Right cardiac atrium (tissue), 5 donors: ENCODE results near the gene ELMOD2. TPM values are rescaled to one million over a fixed set of nuclear protein-coding genes. Genes with fewer than 3 reads are reported as not detected.
"Not testable (repeated sequence)": the region's sequence is repeated elsewhere in the genome, so short reads cannot be mapped to it uniquely, and the experiment has no call there.

ENCODE experiments used
- ATAC-seq, 2 donors: fragments of 200-7000 bp; cut with Tn5 transposase; one replicate each; pipeline versions ENCODE4 v1.8.0 to v1.9.1; 2020; ENCODE audit warnings: moderate library complexity in 2 of 2, mild to moderate bottlenecking in 1 of 2
- DNase-seq, 3 donors: peaks; one replicate each; pipeline ENCODE4 v3.0.0-alpha.2; 2020
- H3K27ac ChIP-seq: one replicate; pipeline ENCODE4 v1.5.1; 2013; ENCODE audit warnings: mild to moderate bottlenecking, low read length, control low read depth, moderate library complexity
- H3K27me3 ChIP-seq: one replicate; pipeline ENCODE4 v1.6.1; 2013; ENCODE audit not compliant: control insufficient read depth, insufficient read depth
- H3K4me1 ChIP-seq: one replicate; pipeline ENCODE4 v1.6.1; 2013; ENCODE audit warnings: low read length; ENCODE audit not compliant: control insufficient read depth, insufficient read depth
- H3K4me3 ChIP-seq: one replicate; pipeline ENCODE4 v1.5.1; 2013; ENCODE audit warnings: low read length, control low read depth
- H3K9me3 ChIP-seq: one replicate; pipeline ENCODE4 v1.6.1; 2013; ENCODE audit warnings: low read length; ENCODE audit not compliant: control insufficient read depth
- WGBS: extraction: QIAGEN DNeasy Blood & Tissue Kit; methylation state at CpG from one replicate; pipeline ENCODE4 v1.1.7; 2013; 5-methylcytosine and 5-hydroxymethylcytosine counted together
- intact Hi-C, 4 donors: fragments of 100-400 bp; cut with DNase I; formaldehyde crosslinking; loops; one replicate each; pipeline versions ENCODE4 v1.11.0 to v1.14.0; 2022 to 2023
- long read RNA-seq, 4 donors: library from polyadenylated mRNA; unstranded; transcript quantifications; one replicate each; pipeline ENCODE4 v2.0.0, GENCODE V29; 2020 to 2021
- polyA plus RNA-seq: library from polyadenylated mRNA; stranded (reverse); fragments of 200-250 nt; gene quantifications from one replicate; pipeline ENCODE4 v1.2.3, GENCODE V29; 2013
- total RNA-seq, 4 donors: library from RNA; stranded (reverse); fragmentation: NEBNext Ultra II Directional; extraction: Animal tissue kit (Norgen Biotek cat#: 25700); gene quantifications; one replicate each; pipeline ENCODE4 v1.2.1, GENCODE V29; 2021
- donor health status: healthy with polysubstance abuse.
- donor health status: DM: no; HTN: yes; CAD: no.
- donor health status: DM: no; HTN: no; CAD: no.
- donor health status: DM: no; HTN: yes; CAD: no; lungs with severe emphysema.
- donor health status: DM: yes; HTN: yes; CAD: no.

The ELMOD2 gene, protein sequence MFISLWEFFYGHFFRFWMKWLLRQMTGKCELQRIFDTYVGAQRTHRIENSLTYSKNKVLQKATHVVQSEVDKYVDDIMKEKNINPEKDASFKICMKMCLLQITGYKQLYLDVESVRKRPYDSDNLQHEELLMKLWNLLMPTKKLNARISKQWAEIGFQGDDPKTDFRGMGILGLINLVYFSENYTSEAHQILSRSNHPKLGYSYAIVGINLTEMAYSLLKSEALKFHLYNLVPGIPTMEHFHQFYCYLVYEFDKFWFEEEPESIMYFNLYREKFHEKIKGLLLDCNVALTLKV
- total RNA-seq (10 to 100 TPM; 18.1 to 24.4 (median 22.3) TPM), polyA plus RNA-seq (9.2 TPM)
- long read RNA-seq, donor 1, full-length matches to known transcripts: 14 of 20 reads
- long read RNA-seq, donor 1, partial matches to known transcripts: 0 of 20 reads
- long read RNA-seq, donor 1, other reads (novel, unspliced or antisense): 6 of 20 reads
- long read RNA-seq, donor 2, full-length matches to known transcripts: 5 of 10 reads
- long read RNA-seq, donor 2, partial matches to known transcripts: 0 of 10 reads
- long read RNA-seq, donor 2, other reads (novel, unspliced or antisense): 5 of 10 reads
- long read RNA-seq, donor 3, full-length matches to known transcripts: 18 of 29 reads
- long read RNA-seq, donor 3, partial matches to known transcripts: 1 of 29 reads
- long read RNA-seq, donor 3, other reads (novel, unspliced or antisense): 10 of 29 reads
- long read RNA-seq, donor 4, full-length matches to known transcripts: 4 of 6 reads
- long read RNA-seq, donor 4, partial matches to known transcripts: 0 of 6 reads
- long read RNA-seq, donor 4, other reads (novel, unspliced or antisense): 2 of 6 reads

DNA sequence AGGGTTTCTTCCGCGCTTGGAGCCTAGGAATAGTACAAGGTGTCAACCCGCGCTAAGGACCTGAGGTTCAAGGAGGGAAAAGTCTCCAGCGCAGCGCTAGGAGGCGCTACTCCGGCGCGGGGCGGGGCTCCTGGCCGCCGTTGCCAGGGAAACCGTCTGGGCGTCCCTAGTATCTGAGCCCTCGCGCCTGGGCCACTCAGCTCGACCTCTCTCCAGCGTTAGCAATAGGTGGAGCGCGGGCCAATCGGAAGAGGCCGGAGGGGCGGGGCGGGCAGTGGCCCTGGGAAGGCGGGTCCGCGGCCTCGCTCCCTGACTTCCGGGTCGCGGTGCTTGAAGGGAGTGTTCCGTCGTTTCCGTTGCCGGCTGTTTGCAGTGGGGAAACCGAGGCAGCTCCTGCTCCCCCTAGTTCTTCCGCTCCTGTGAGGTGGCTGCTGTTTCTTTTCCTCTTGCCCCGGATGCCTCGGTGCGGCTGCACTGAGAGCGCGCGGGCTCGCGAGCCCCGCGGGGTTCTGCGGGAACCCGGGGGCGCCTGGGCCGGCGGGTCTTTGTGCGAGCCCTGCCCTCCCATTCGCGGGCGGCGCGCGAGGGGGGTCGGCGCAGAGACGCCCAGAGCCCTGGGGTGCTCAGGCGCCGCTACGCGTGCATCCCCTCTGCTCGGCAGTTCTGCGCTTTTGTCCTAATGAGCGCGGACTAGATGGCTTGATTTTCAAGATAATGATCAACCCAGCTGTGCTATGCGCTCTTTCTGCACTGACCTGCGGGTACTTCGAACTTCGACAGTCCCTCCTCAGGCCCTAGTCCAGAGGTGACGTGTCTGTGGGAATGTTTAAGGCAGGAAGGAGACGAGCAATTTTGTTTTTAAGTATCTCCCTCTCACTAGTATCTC lies at the start of gene ELMOD2:
ELMOD2 (plus strand) TSS at position 312 of the 886 bp plus-strand sequence. CDS start 1,261 bp downstream, outside the sequence.
- H3K9me3 ChIP-seq: no peaks in the 10 kb centered on the region
- DNase-seq (peak; percentile 99 to 100 (median 100)), ATAC-seq (peak; percentile 100)
- no peaks in the 10 kb centered on the region for H3K4me1 ChIP-seq
- intact Hi-C loops: loop anchor here in 1 of 4 donors (10.0 kb wide), 1 partner anchor 331 kb away; no protein-coding TSS in a partner anchor
- no peaks in the 10 kb centered on the region for H3K27me3 ChIP-seq
- H3K4me3 ChIP-seq: peak within 1 kb of the TSS; percentile 76
- peak within 1 kb of the TSS; percentile 64 for H3K27ac ChIP-seq
- WGBS: under 1% methylated on average over 77 of the region's 77 CpGs

DNA sequence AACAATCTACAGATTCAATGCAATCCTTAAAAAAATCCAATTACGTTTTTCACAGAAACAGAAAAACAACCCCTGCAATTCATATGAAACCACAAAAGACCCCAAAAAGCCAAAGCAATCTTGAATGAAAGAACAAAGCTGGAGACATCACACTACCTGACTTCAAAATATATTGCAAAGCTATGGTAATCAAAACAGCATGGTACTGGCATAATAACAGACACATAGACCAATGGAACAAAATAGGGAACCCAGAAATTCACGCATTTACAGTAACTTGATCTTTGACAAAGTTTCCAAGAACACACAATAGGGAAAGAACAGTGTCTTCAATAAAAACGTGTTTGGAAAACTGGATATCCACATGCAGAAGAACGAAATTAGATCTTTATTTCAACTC lies 40.5 kb upstream of the ELMOD2 start:
- no peaks in the 10 kb centered on the region for H3K27me3 ChIP-seq
- WGBS: 86% methylated on average over 4 of the region's 4 CpGs
- intact Hi-C loops: no loop called here
- H3K4me1 ChIP-seq: no peaks in the 10 kb centered on the region
- H3K9me3 ChIP-seq: no peaks in the 10 kb centered on the region
- no peak overlapping the region for H3K27ac ChIP-seq
- ATAC-seq (no peak), DNase-seq (no peak)
- no peak overlapping the region for H3K4me3 ChIP-seq

DNA sequence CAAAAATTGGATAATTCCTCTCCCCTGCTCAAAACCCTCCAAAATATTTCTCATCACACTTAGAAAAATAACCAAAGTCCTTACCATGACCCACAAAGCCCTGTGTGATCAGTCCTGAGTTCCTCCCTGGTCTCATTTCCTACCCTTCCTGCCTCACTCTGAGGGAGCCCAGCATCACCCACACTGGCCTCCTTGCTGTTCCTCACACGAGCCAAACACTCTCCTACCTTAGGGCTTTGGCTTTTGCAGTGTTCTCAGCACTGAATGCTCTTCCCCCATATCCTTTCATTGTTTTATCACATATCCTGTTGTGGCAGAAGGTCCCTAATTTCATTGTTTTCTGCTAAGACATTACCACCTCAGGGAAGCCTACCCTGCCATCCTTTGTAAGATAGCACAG lies 38.0 kb upstream of the ELMOD2 start:
- Histone ChIP-seq H3K27me3 (no peaks in the 10 kb centered on the region), H3K27ac (no peak overlapping the region), H3K9me3 (no peaks in the 10 kb centered on the region), H3K4me3 (no peak overlapping the region), H3K4me1 (no peaks in the 10 kb centered on the region)
- intact Hi-C loops: no loop called here
- 54% methylated on average over 1 of the region's 1 CpG for WGBS
- no peak for DNase-seq
- ATAC-seq: no peak

DNA sequence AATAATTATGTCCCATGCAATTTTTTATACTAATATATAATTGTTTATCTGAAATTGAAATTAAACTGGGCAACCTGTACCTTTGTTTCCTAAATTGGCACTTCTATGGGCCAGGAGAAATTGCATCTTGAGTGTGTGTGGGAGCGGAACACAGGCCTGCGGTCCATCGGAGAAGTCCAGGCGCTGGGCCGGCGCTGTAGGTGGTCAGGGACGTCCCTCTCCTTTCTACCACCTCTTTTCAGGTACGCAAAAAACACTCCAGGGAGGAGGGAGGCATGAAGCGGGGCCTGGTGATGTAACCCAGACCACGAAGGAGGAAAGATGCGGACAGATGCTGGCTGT lies 26.6 kb upstream of the ELMOD2 start:
- H3K4me1 ChIP-seq: no peaks in the 10 kb centered on the region
- 83% methylated on average over 11 of the region's 11 CpGs for WGBS
- intact Hi-C loops: no loop called here
- no peak for ATAC-seq
- no peaks in the 10 kb centered on the region for H3K9me3 ChIP-seq
- no peaks in the 10 kb centered on the region for H3K27me3 ChIP-seq
- DNase-seq: no peak
- peak overlapping the region; percentile 29 for H3K4me3 ChIP-seq
- H3K27ac ChIP-seq: no peak overlapping the region

DNA sequence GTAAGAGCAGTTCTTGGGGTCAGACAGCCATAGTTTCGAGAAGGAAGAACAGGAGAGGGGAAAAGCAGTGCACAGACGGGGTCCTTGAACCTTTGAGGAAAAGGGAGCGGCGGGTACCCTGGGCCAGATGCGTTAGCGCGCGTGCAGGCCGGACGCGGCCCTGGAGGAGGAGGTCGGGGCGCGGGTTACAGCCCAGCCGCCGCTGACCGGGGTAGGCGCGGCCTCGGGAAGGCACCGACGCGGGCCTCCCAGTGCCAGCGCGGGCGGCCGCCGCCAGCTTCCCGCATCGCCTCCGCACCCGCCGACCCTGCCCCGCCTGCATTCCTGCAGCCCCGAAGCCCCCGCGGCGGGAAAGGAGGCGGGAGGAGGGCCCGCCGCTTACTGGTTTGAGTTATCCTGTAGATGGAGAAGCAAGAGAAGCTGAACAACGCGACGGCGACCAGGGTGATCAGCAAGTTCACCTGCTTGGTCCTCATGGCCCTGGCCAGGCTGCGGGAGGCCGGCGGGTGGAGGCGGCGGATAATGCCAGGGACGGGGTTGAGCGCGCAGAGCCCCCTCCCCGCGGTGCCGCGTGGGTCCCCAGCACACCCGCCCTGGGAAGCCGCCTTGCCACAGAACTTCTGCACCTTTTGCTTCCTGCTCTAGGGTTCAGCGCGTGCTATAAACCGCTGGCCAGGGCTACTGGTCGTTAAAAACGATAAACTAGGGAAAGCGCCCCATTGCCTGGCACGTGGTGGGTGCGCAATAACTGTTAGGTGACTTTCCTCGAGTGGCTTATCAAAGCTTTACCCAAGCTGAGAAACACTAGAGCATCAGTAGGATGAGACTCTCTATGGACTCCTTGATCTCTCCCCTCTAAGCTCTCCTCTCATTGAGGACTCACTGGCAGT lies 26.0 kb upstream of the ELMOD2 start, which contains the start of gene MGAT4D:
MGAT4D (minus strand) TSS at position 547 of the 890 bp plus-strand sequence; CDS start at position 476, 71 bp downstream.
- ATAC-seq (peak in 1 of 2 donors; percentile 53), DNase-seq (peak in 2 of 3 donors; percentile 44 to 46)
- Histone ChIP-seq H3K27me3 (no peaks in the 10 kb centered on the region), H3K4me1 (no peaks in the 10 kb centered on the region), H3K4me3 (peak within 1 kb of the TSS; percentile 29), H3K9me3 (no peaks in the 10 kb centered on the region), H3K27ac (no peak within 1 kb of the TSS)
- intact Hi-C loops: no loop called here
- 8% methylated on average over 68 of the region's 68 CpGs for WGBS

DNA sequence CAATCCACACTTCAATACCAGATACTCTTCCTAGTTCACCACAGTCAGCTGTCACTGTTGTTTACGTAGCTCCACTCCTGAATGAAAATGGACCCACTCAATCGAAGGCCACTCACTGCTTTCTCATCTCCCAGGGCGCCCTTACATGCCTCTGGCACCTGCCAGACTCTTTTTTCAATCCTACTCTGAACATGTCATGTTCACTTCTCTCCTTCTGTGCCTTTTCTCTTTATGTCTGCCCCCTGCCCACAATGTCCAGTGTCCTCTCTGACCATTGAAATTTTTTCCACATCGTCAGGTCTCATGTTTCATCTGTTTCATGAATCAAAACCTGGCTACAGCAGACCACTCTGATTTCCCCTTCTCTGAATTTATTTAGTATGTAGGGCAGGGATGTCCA lies 24.6 kb upstream of the ELMOD2 start:
- intact Hi-C loops: no loop called here
- Histone ChIP-seq H3K9me3 (no peaks in the 10 kb centered on the region), H3K4me3 (no peak overlapping the region), H3K4me1 (no peaks in the 10 kb centered on the region), H3K27ac (no peak overlapping the region), H3K27me3 (no peaks in the 10 kb centered on the region)
- DNase-seq (no peak), ATAC-seq (no peak)
- 88% methylated on average over 4 of the region's 4 CpGs for WGBS

DNA sequence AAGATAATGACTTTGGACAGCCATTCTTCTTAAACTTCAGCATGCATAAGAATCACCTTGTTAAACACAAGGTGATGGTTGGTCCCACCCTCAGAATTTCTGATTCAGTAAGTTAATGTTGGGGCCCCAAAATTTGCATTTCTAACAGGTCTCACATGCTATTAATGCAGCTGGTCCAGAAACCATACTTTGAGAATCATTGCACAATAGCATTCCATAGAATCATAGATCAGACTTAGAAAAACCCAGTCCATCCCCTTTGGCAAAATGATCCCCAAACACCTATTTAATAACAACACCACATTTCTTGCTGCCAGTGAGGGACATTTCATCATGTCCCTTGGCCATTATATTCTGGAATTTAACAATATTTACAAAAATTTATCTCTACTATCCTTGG lies 19.7 kb upstream of the ELMOD2 start:
- Histone ChIP-seq H3K4me3 (no peak overlapping the region), H3K27ac (no peak overlapping the region), H3K4me1 (no peaks in the 10 kb centered on the region), H3K9me3 (no peaks in the 10 kb centered on the region), H3K27me3 (no peaks in the 10 kb centered on the region)
- DNase-seq (no peak), ATAC-seq (no peak)
- intact Hi-C loops: no loop called here

DNA sequence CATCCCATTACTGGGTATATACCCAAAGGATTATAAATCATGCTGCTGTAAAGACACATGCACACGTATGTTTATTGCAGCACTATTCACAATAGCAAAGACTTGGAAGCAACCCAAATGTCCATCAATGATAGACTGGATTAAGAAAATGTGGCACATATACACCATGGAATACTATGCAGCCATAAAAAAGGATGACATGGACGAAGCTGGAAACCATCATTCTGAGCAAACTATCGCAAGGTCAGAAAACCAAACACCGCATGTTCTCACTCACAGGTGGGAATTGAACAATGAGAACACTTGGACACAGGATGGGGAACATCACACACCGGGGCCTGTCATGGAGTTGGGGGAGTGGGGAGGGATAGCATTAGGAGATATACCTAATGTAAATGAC lies 10.2 kb upstream of the ELMOD2 start:
- H3K4me3 ChIP-seq, H3K9me3 ChIP-seq, H3K27me3 ChIP-seq, ATAC-seq, DNase-seq, H3K4me1 ChIP-seq, H3K27ac ChIP-seq, intact Hi-C loops: not testable (repeated sequence)
- 95% methylated on average over 5 of the region's 5 CpGs for WGBS

DNA sequence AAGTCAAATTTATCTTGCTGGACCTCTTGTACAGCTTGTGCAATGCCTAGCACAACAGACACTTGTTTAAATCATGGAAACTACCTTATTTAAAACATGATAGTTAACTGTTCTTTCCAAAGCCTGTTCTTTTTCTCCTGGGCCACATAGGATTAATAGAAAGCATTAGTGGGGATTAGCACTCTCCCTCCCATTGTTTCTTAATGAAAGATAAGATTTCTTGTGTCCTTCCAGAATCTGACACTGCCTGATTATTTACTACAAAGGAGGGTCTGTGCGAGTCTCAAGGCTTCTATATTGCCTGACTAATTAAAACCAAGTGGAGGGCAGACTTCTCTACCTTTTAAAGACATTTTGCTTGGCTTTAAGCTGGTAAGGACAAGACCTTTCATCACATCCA lies 8.5 kb upstream of the ELMOD2 start:
- Histone ChIP-seq H3K27ac (no peak overlapping the region), H3K27me3 (no peaks in the 10 kb centered on the region), H3K4me3 (no peak overlapping the region), H3K4me1 (no peaks in the 10 kb centered on the region), H3K9me3 (no peaks in the 10 kb centered on the region)
- ATAC-seq (no peak), DNase-seq (no peak)
- intact Hi-C loops: no loop called here
- WGBS: 41% methylated on average over 1 of the region's 1 CpG

DNA sequence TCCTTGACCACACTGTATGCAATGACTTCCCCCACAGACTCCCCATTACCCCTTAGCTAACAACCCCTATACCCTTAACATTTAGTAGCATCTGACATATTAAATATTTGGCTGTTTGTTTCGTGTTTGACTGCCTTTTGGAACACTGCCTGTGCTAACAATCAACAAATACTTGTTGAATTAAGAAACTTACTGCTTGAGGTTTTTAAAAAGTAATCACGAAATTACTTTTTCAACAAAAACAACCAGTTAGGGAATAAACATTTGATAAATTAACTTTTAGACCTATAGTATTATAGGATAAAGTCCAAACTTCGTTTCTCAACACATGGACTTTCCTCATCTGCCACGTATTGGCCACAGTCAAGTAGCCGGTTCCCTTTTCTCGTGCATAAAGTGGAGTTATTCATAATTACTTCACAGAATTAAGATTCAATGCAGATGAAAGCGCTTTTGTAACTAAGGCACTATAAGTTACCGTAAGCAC lies 555 bp upstream of the ELMOD2 start:
- Histone ChIP-seq H3K9me3 (no peaks in the 10 kb centered on the region), H3K27ac (no peak overlapping the region), H3K4me3 (peak overlapping the region; percentile 40), H3K27me3 (no peaks in the 10 kb centered on the region), H3K4me1 (no peaks in the 10 kb centered on the region)
- DNase-seq (no peak), ATAC-seq (peak in 1 of 2 donors; percentile 1)
- whole genome bisulfite sequencing: 11% methylated on average over 8 of the region's 8 CpGs
- intact Hi-C loops: loop anchor here in 1 of 4 donors (10.0 kb wide), 1 partner anchor 331 kb away; no protein-coding TSS in a partner anchor
